H1 (cell line): ENCODE measurements around the gene TMX2. TPM values are rescaled to one million over a fixed set of nuclear protein-coding genes. Genes with fewer than 3 reads are reported as not detected.

Experiments
- BACH1 ChIP-seq: IDR thresholded peaks from 2 replicates; pipeline ENCODE4 v1.6.1; 2012; ENCODE audit warnings: low read length, improper control_type of control experiment
- BRCA1 ChIP-seq: IDR thresholded peaks from 2 replicates; pipeline ENCODE4 v1.6.1; 2012; ENCODE audit warnings: low read depth, low read length, improper control_type of control experiment
- CBX8 ChIP-seq: fragments of 300-800, 300-1000 bp; sonication (generic); IDR thresholded peaks from 2 replicates; pipeline ENCODE4 v1.7.1; 2016; ENCODE audit warnings: low read depth, low read length, borderline replicate concordance
- CEBPB ChIP-seq: IDR thresholded peaks from 2 replicates; pipeline ENCODE4 v1.6.1; 2012; ENCODE audit warnings: low read depth, low read length
- CHD2 ChIP-seq: IDR thresholded peaks from 2 replicates; pipeline ENCODE4 v1.6.1; 2012; ENCODE audit warnings: low read length, improper control_type of control experiment
- FOSL1 ChIP-seq: IDR thresholded peaks from 2 replicates; pipeline ENCODE4 v1.6.1; 2011; ENCODE audit warnings: mild to moderate bottlenecking, low read depth, low read length, moderate library complexity; ENCODE audit not compliant: insufficient read depth
- HDAC6 ChIP-seq: IDR thresholded peaks from one replicate; pipeline ENCODE4 v1.7.1; 2012; ENCODE audit warnings: low read depth, mild to moderate bottlenecking, inconsistent platforms, low read length, moderate library complexity
- JUN ChIP-seq: IDR thresholded peaks from 2 replicates; pipeline ENCODE4 v1.6.1; 2011; ENCODE audit warnings: low read depth, mild to moderate bottlenecking, improper control_type of control experiment, low read length
- KDM4A ChIP-seq: IDR thresholded peaks from one replicate; pipeline ENCODE4 v1.7.1; 2012; ENCODE audit warnings: low read depth, mild to moderate bottlenecking, moderate library complexity, low read length, inconsistent platforms; ENCODE audit not compliant: severe bottlenecking
- KDM5A ChIP-seq: fragments of 200-600 bp; IDR thresholded peaks from 2 replicates; pipeline ENCODE4 v1.7.1; 2012; ENCODE audit warnings: mild to moderate bottlenecking, low read length, inconsistent platforms, mixed read lengths
- MAFK ChIP-seq: IDR thresholded peaks from 2 replicates; pipeline ENCODE4 v1.6.1; 2012; ENCODE audit warnings: low read depth, mild to moderate bottlenecking, improper control_type of control experiment, low read length
- POU5F1 ChIP-seq: IDR thresholded peaks from 2 replicates; pipeline ENCODE4 v1.6.1; 2011; ENCODE audit warnings: low read depth, mild to moderate bottlenecking, low read length, moderate library complexity
- RFX5 ChIP-seq: IDR thresholded peaks from 2 replicates; pipeline ENCODE4 v1.6.1; 2011; ENCODE audit warnings: low read depth, low read length, improper control_type of control experiment, borderline replicate concordance
- SIN3A ChIP-seq, 2 experiments: IDR thresholded peaks in 1 of 2; conservative IDR thresholded peaks in 1 of 2; 2 replicates each; pipeline ENCODE4 v1.6.1; 2011 to 2012; ENCODE audit warnings: low read length in 2 of 2, improper control_type of control experiment in 1 of 2, low read depth in 1 of 2, mild to moderate bottlenecking in 1 of 2
- SP2 ChIP-seq: IDR thresholded peaks from 2 replicates; pipeline ENCODE4 v1.6.1; 2012; ENCODE audit warnings: mild to moderate bottlenecking, low read length, inconsistent platforms
- SRF ChIP-seq: IDR thresholded peaks from 2 replicates; pipeline ENCODE4 v1.6.1; 2011; ENCODE audit warnings: mild to moderate bottlenecking, low read depth, low read length, moderate library complexity
- TCF12 ChIP-seq: IDR thresholded peaks from 2 replicates; pipeline ENCODE4 v1.6.1; 2011; ENCODE audit warnings: low read depth, mild to moderate bottlenecking, low read length
- ZNF274 ChIP-seq: IDR thresholded peaks from 2 replicates; pipeline ENCODE4 v1.7.0; 2012; ENCODE audit warnings: low read length, borderline replicate concordance; ENCODE audit errors: extremely low read depth
- polyA plus RNA-seq, 7 experiments: library from polyadenylated mRNA; depleted of rRNA in 3 of 7; stranded (reverse) in 5 of 7; unstranded in 2 of 7; fragments of >200 nt in 5 of 7; fragments of 200-250 nt in 2 of 7; gene quantifications; 1 replicate in 5 of 7; 2 replicates in 1 of 7; 4 replicates in 1 of 7; pipeline versions ENCODE4 v1.2.1 to v1.2.3, GENCODE V29; 2011 to 2013; ENCODE audit warnings: missing spikeins in 2 of 7, mixed read lengths in 2 of 7
- total RNA-seq: library from RNA; stranded (reverse); fragmentation: NEBNext Ultra II Directional; extraction: Animal tissue kit (Norgen Biotek cat#: 25700); gene quantifications from 2 replicates; pipeline ENCODE4 v1.2.1, GENCODE V29; 2021
- TF ChIP-seq, protein P1 (sequence below): IDR thresholded peaks from 2 replicates; pipeline ENCODE4 v1.6.1; 2011; ENCODE audit warnings: low read length, improper control_type of control experiment
- TF ChIP-seq, protein P2 (sequence below): IDR thresholded peaks from 2 replicates; pipeline ENCODE4 v1.6.1; 2012; ENCODE audit warnings: inconsistent platforms
- TF ChIP-seq, protein P3 (sequence below), 3 experiments: IDR thresholded peaks; 1 replicate in 2 of 3; 2 replicates in 1 of 3; pipeline versions ENCODE4 v1.5.1 to v1.6.1; 2011; ENCODE audit warnings: low read length in 3 of 3, mild to moderate bottlenecking in 3 of 3, inconsistent platforms in 2 of 3, low read depth in 1 of 3, moderate library complexity in 1 of 3; ENCODE audit not compliant: insufficient read depth in 1 of 3; ENCODE audit errors: control extremely low read depth in 1 of 3

The TMX2 gene
- total and polyA plus RNA-seq, 2 of the 8 experiments (the other 6 are each of a cell fraction or from before 2014, with no cell fraction given), result 70.4 to 100.0 TPM

DNA sequence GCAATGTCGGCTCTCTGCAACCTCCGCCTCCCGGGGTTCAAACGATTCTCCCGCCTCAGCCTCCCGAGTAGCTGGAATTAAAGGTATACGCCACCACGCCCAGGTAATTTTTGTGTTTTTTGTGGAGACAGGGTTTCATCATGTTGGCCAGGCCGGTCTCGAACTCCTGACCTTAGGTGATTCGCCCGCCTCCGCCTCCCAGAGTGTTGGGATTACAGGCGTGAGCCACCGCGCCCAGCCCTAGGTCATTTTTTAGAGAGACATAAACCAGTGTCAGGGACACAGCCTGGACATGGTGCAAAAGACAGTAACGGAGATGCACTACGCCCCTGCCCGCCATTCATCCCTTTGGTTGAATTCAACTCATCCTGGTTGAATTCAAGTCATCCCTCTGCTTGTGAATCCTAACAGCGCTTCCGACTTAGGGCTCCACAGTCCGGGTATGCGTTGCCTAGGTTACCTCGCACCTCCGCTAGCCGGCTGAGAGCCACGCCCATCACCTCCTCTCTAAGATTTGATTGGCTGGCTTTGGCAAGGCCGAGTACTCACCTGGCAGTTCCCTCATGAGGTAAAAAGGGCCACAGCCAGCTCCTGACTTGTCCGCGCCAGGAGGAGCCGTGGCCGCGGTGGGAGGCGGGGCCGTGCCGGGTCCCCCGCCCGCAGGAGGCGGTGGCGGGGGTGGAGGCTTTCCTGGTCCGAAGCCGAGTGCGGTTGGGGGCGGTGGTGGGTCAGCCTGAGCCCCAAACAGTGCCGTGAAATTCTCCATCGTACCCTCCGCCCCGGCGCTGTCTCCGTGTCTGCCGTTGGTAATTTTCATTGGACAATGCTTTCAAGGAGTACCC, 758 bp upstream of the TMX2 start, which contains the start of gene MED19 (continued):
- TF ChIP-seq, protein P1, sequence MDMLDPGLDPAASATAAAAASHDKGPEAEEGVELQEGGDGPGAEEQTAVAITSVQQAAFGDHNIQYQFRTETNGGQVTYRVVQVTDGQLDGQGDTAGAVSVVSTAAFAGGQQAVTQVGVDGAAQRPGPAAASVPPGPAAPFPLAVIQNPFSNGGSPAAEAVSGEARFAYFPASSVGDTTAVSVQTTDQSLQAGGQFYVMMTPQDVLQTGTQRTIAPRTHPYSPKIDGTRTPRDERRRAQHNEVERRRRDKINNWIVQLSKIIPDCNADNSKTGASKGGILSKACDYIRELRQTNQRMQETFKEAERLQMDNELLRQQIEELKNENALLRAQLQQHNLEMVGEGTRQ, result no peak
- no peak for TF ChIP-seq BACH1
- TF ChIP-seq, protein P2, sequence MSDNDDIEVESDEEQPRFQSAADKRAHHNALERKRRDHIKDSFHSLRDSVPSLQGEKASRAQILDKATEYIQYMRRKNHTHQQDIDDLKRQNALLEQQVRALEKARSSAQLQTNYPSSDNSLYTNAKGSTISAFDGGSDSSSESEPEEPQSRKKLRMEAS, result peak; percentile 16; the same call in 1 of the 2 replicates
- no peak for TF ChIP-seq MAFK
- peak; percentile 18 for TF ChIP-seq KDM4A
- no peak for TF ChIP-seq SRF
- TF ChIP-seq BRCA1, result no peak
- no peak for TF ChIP-seq HDAC6
- TF ChIP-seq CEBPB, result no peak
- no peak for TF ChIP-seq CBX8
- TF ChIP-seq SIN3A (conservative IDR thresholded peaks at IDR 0.05 in 1 of 2, IDR thresholded peaks at IDR 0.05 in 1 of 2; ENCODE audit: low read depth in 1 of 2, low read length in 2 of 2), result peak; percentile 80 to 97; a peak in 1 of 4 replicates
- TF ChIP-seq FOSL1, result no peak
- TF ChIP-seq ZNF274, result no peak
- TF ChIP-seq RFX5, result no peak
- no peak for TF ChIP-seq CHD2
- no peak for TF ChIP-seq SP2
- TF ChIP-seq POU5F1, result no peak
- TF ChIP-seq JUN, result no peak
- TF ChIP-seq TCF12, result no peak
- TF ChIP-seq, protein P3, sequence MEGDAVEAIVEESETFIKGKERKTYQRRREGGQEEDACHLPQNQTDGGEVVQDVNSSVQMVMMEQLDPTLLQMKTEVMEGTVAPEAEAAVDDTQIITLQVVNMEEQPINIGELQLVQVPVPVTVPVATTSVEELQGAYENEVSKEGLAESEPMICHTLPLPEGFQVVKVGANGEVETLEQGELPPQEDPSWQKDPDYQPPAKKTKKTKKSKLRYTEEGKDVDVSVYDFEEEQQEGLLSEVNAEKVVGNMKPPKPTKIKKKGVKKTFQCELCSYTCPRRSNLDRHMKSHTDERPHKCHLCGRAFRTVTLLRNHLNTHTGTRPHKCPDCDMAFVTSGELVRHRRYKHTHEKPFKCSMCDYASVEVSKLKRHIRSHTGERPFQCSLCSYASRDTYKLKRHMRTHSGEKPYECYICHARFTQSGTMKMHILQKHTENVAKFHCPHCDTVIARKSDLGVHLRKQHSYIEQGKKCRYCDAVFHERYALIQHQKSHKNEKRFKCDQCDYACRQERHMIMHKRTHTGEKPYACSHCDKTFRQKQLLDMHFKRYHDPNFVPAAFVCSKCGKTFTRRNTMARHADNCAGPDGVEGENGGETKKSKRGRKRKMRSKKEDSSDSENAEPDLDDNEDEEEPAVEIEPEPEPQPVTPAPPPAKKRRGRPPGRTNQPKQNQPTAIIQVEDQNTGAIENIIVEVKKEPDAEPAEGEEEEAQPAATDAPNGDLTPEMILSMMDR (IDR thresholded peaks at IDR 0.05; ENCODE audit: control extremely low read depth in 1 of 3, insufficient read depth in 1 of 3, low read depth in 1 of 3, low read length in 3 of 3), result no peak
- TF ChIP-seq KDM5A, result no peak
